ENCODE data around the gene SEMA4D. TPM values are rescaled to one million over a fixed set of nuclear protein-coding genes. Genes with fewer than 3 reads are reported as not detected.
A peak's percentile ranks its signal among the peaks of the same experiment; 100 is the strongest.

SEMA4D gene
- total RNA-seq, 3 donors from 2014 or later: 20.9 to 26.9 (median 23.1) TPM

DNA sequence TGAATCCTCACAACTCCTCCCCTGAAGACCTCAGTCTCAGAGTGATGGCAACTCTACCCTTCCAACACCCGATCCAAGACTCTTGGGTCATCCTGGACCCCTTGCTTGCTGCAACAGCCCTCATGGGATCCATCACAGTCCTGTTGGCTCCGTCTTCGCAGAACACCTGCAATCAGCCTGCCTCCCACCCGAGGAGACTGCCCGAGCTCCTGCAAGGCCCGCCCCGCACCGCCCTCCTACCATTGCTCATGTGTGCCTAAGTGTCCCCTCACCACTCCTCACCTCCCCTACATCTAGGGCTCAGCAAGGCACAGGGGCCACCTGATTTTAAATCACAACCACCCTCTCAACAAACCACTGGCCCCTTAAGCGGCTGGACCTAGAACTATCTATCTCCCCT, 5.3 kb downstream of the SEMA4D start:
- ATAC-seq (no peak), DNase-seq (no peak)
- TF ChIP-seq, protein P1, sequence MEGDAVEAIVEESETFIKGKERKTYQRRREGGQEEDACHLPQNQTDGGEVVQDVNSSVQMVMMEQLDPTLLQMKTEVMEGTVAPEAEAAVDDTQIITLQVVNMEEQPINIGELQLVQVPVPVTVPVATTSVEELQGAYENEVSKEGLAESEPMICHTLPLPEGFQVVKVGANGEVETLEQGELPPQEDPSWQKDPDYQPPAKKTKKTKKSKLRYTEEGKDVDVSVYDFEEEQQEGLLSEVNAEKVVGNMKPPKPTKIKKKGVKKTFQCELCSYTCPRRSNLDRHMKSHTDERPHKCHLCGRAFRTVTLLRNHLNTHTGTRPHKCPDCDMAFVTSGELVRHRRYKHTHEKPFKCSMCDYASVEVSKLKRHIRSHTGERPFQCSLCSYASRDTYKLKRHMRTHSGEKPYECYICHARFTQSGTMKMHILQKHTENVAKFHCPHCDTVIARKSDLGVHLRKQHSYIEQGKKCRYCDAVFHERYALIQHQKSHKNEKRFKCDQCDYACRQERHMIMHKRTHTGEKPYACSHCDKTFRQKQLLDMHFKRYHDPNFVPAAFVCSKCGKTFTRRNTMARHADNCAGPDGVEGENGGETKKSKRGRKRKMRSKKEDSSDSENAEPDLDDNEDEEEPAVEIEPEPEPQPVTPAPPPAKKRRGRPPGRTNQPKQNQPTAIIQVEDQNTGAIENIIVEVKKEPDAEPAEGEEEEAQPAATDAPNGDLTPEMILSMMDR (IDR thresholded peaks at IDR 0.05): no peak
- H3K36me3 ChIP-seq (ENCODE audit: low read depth): no peaks in the 10 kb centered on the region
- H3K4me1 ChIP-seq (ENCODE audit: low read depth): peaks cover 12% of the 10 kb centered on the region
- no peaks in the 10 kb centered on the region for H3K9me3 ChIP-seq
- intact Hi-C loops (cut with DNase I, micrococcal nuclease): no loop called here
- no peak overlapping the region for H3K4me3 ChIP-seq

DNA sequence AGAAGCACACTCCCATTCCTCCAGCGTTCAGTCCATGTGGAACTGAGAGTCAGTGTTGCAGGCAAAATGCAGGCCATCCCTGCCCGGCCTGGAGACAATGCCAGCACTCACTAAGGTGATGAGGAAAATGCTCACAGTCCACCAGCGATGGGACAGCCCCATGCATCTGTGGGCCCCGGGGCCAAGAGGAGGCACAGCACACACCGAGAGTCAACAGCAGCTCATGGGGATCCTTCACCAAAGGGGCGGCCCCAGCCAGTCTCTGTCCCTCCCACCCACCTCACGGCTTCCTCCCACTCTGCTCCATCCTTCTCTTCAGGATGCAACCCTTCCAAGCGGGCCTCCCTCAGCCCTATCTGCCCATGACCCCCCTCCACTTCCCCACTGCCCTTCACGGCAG, 6.2 kb downstream of the SEMA4D start:
- intact Hi-C loops (cut with DNase I, micrococcal nuclease): no loop called here
- ATAC-seq: no peak

DNA sequence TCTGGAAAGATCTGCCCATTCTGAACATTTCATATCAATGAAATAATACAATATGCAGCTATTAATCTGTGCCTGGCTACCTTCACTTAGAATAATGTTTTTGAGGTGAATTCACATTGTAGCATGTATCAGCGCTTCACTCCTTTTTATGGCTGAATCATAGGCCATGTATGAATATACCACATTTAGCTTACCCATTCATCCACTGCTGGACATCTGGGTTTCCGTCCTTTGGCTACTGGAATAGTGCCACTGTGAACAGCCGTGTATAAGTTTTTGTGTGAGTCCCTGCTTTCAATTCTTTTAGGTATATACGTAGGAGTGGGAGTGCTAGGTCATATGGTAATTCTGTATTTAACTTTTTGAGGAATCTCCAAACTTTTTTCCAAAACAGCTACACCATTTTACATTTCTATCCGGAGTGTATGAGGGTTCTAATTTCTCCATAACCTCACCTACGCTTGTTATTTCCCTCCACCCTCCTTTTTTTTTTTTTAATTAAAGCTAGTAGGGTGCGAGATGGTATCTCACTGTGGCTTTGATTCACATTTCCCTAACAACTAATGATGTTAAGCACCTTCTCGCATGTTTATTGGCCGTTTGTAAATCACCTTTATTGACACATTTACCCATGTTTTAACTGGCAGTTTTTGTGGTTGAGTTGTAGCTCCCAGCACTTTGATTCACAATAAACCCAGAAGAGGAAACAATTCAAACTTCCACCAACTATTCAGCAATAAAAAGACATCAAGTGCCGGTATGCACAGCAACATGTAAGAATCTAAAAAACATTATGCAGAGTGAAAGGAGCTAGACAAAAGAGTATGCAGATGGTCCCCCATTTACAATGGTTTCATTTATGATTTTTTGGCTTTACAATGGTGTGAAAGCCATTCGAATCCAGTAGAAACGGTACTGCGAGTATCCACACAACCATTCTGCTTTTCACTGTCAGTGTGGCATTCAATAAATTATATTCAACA, 8.1 kb downstream of the SEMA4D start:
- no peak for DNase-seq
- intact Hi-C loops (cut with DNase I, micrococcal nuclease): no loop called here
- Histone ChIP-seq H3K36me3 (ENCODE audit: low read depth) (no peaks in the 10 kb centered on the region), H3K4me1 (ENCODE audit: low read depth) (peaks cover 12% of the 10 kb centered on the region), H3K4me3 (no peak overlapping the region), H3K9me3 (no peaks in the 10 kb centered on the region)
- TF ChIP-seq, protein P1 (IDR thresholded peaks at IDR 0.05): no peak
- peak; percentile 73 for ATAC-seq

More for the DNA sequence above, 6.2 kb downstream of the SEMA4D start:
- no peaks in the 10 kb centered on the region for H3K36me3 ChIP-seq (ENCODE audit: low read depth)
- no peak for DNase-seq
- TF ChIP-seq, protein P1 (IDR thresholded peaks at IDR 0.05): no peak
- H3K4me3 ChIP-seq: no peak overlapping the region
- H3K4me1 ChIP-seq (ENCODE audit: low read depth): peaks cover 12% of the 10 kb centered on the region
- H3K9me3 ChIP-seq: no peaks in the 10 kb centered on the region

DNA sequence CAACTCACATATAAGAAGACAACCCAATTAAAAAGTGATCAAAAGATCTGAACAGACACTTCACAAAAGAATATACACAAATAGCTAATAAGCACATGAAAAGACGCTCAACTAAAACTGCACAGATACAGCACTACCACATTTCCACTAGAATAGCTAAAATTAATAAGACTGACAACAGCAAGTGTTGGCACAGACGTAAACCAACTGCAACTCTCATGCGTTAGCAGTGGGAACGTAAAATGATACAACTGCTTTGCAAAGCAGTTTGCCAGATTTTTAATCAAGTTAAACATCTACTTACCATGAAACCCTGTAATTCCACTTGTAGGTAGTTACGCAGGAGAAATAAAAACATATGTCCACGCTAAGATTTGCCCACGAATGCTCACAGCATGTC, 9.0 kb downstream of the SEMA4D start:
- DNase-seq (no peak), ATAC-seq (no peak)
- Histone ChIP-seq H3K4me3 (no peak overlapping the region), H3K4me1 (ENCODE audit: low read depth) (peaks cover 11% of the 10 kb centered on the region), H3K36me3 (ENCODE audit: low read depth) (no peaks in the 10 kb centered on the region), H3K9me3 (no peaks in the 10 kb centered on the region)
- TF ChIP-seq, protein P1 (IDR thresholded peaks at IDR 0.05): no peak
- intact Hi-C loops (cut with DNase I, micrococcal nuclease): no loop called here

DNA sequence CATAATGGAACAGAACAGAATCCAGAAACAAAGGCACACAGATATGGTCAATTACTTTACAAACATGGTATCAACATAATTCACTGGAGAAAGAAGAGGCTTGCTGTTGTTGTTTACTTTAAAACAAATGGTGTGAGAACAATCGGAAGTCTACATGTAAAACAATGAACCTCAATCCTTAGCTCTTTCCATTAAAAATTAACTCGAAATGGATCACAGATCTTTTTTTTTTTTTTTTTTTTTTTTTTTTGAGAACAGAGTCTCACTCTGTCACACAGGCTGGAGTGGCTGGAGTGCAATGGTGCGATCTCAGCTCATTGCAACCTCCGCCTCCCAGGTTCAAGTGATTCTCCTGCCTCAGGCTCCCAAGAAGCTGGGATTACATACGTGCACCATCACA, 9.8 kb downstream of the SEMA4D start:
- DNase-seq: no peak
- Histone ChIP-seq H3K36me3 (ENCODE audit: low read depth) (no peaks in the 10 kb centered on the region), H3K9me3 (no peaks in the 10 kb centered on the region), H3K4me3 (no peak overlapping the region), H3K4me1 (ENCODE audit: low read depth) (peaks cover 5% of the 10 kb centered on the region)
- no peak for ATAC-seq
- TF ChIP-seq, protein P1 (IDR thresholded peaks at IDR 0.05): no peak
- intact Hi-C loops (cut with DNase I, micrococcal nuclease): no loop called here

All from mucosa of descending colon (tissue), 3 donors.